ENCODE data around the gene MLLT10. TPM values are rescaled to one million over a fixed set of nuclear protein-coding genes. Genes with fewer than 3 reads are reported as not detected.

The MLLT10 gene
- total RNA-seq, 2 donors from 2014 or later, result 55.8 to 62.9 TPM

- Mint-ChIP-seq H3K27me3 (ENCODE audit: insufficient read depth) (no peaks in the 10 kb centered on the region), H3K27ac (no peak overlapping the region), H3K4me1 (no peaks in the 10 kb centered on the region), H3K4me3 (no peak overlapping the region), H3K9me3 (no peaks in the 10 kb centered on the region), H3K36me3 (ENCODE audit: low read depth) (peaks cover 15% of the 10 kb centered on the region)
- no peak for DNase-seq
- Histone ChIP-seq H3K27ac (ENCODE audit: low read depth, low read length) (no peak overlapping the region), H3K4me1 (ENCODE audit: control insufficient read depth, insufficient read depth, low read length) (no peaks in the 10 kb centered on the region), H3K9me3 (ENCODE audit: control insufficient read depth, low read length) (no peaks in the 10 kb centered on the region), H3K9ac (ENCODE audit: extremely low read depth, low read length, poor library complexity, severe bottlenecking) (no peak overlapping the region), H3K27me3 (ENCODE audit: control insufficient read depth, insufficient read depth, low read length, poor library complexity, severe bottlenecking) (no peaks in the 10 kb centered on the region), H3K36me3 (ENCODE audit: control insufficient read depth, insufficient read depth, low read length) (peaks cover 73% of the 10 kb centered on the region), H3K4me3 (ENCODE audit: low read length) (no peak overlapping the region)
- 100% methylated on average over 2 to 3 of the region's 3 CpGs for WGBS, 2 experiments (ENCODE audit: insufficient coverage in 1 of 2, insufficient read length in 1 of 2)
- TF ChIP-seq CTCF (conservative IDR thresholded peaks at IDR 0.05), result no peak
These were observed 143.5 kb downstream of the MLLT10 start for GRCh38 chr10:21677551-21677950.

- H3K9me3 Mint-ChIP-seq, result no peaks in the 10 kb centered on the region
- no peaks in the 10 kb centered on the region for H3K4me1 ChIP-seq (ENCODE audit: control insufficient read depth, insufficient read depth, low read length)
- TF ChIP-seq CTCF (conservative IDR thresholded peaks at IDR 0.05), result no peak
These were observed 147.1 kb downstream of the MLLT10 start for GRCh38 chr10:21681156-21681555.

DNA sequence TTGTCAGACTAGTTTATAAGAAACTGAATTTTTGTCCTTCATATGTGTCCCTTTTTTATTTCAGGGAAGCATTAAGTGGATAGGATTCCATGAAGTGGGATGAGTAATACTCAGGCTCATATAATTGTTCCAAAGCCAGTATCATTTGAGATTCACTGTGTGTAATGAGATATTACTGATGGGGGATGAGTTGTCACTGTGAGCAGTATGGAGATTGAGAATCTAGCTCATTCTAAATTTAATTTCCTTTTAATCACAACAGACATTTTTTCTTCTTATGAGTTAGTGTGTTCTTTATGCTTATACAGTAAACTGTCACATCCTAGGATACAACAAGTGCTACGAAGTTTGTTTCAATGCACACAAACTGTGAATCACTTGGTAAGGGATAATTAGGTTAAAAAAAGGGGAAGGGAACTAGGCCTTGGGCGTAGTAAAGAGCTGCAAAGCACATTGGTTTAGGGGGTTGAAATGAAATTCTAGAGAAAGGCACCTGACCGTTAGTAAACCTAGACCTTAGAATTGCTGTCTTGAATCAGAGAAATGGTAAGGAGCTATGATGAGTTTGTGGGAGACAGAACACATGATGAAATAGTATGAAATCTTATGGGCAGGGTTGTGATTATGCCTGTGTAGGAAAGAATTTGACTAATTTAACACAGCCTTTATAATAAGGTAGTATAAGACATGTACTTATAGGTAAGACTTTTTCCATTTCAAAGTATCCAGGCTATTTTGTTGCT is 153.4 kb downstream of the MLLT10 start:
- no peak overlapping the region for H3K27ac Mint-ChIP-seq
- TF ChIP-seq CTCF (conservative IDR thresholded peaks at IDR 0.05), result no peak
- H3K9me3 Mint-ChIP-seq, result no peaks in the 10 kb centered on the region
- H3K4me3 Mint-ChIP-seq, result no peak overlapping the region
- peaks cover 9% of the 10 kb centered on the region for H3K36me3 Mint-ChIP-seq (ENCODE audit: low read depth)
- H3K4me1 ChIP-seq (ENCODE audit: control insufficient read depth, insufficient read depth, low read length), result no peaks in the 10 kb centered on the region
- peaks cover 50% of the 10 kb centered on the region for H3K36me3 ChIP-seq (ENCODE audit: control insufficient read depth, insufficient read depth, low read length)
- peaks cover 7% of the 10 kb centered on the region for H3K4me1 Mint-ChIP-seq
- H3K9me3 ChIP-seq (ENCODE audit: control insufficient read depth, low read length), result no peaks in the 10 kb centered on the region
- no peak overlapping the region for H3K27ac ChIP-seq (ENCODE audit: low read depth, low read length)
- H3K27me3 ChIP-seq (ENCODE audit: control insufficient read depth, insufficient read depth, low read length, poor library complexity, severe bottlenecking), result no peaks in the 10 kb centered on the region
- H3K27me3 Mint-ChIP-seq (ENCODE audit: insufficient read depth), result no peaks in the 10 kb centered on the region
- no peak for DNase-seq
- 93 to 100% methylated on average over 2 to 3 of the region's 3 CpGs for WGBS, 2 experiments (ENCODE audit: insufficient coverage in 1 of 2, insufficient read length in 1 of 2)
- no peak overlapping the region for H3K9ac ChIP-seq (ENCODE audit: extremely low read depth, low read length, poor library complexity, severe bottlenecking)
- no peak overlapping the region for H3K4me3 ChIP-seq (ENCODE audit: low read length)

More at GRCh38 chr10:21681156-21681555, 147.1 kb downstream of the MLLT10 start:
- no peak for DNase-seq
- H3K27ac Mint-ChIP-seq, result no peak overlapping the region
- no peaks in the 10 kb centered on the region for H3K27me3 Mint-ChIP-seq (ENCODE audit: insufficient read depth)
- H3K4me1 Mint-ChIP-seq, result no peaks in the 10 kb centered on the region
- WGBS, 2 experiments (ENCODE audit: insufficient coverage in 1 of 2, insufficient read length in 1 of 2), result 87 to 94% methylated on average over 2 to 3 of the region's 3 CpGs
- Histone ChIP-seq H3K4me3 (ENCODE audit: low read length) (no peak overlapping the region), H3K9ac (ENCODE audit: extremely low read depth, low read length, poor library complexity, severe bottlenecking) (no peak overlapping the region), H3K36me3 (ENCODE audit: control insufficient read depth, insufficient read depth, low read length) (peaks cover 58% of the 10 kb centered on the region), H3K27me3 (ENCODE audit: control insufficient read depth, insufficient read depth, low read length, poor library complexity, severe bottlenecking) (no peaks in the 10 kb centered on the region), H3K27ac (ENCODE audit: low read depth, low read length) (no peak overlapping the region), H3K9me3 (ENCODE audit: control insufficient read depth, low read length) (no peaks in the 10 kb centered on the region)
- no peak overlapping the region for H3K4me3 Mint-ChIP-seq
- peaks cover 10% of the 10 kb centered on the region for H3K36me3 Mint-ChIP-seq (ENCODE audit: low read depth)
